SJSA1 (cell line): ENCODE results near the gene ACTN2. TPM values are rescaled to one million over a fixed set of nuclear protein-coding genes. Genes with fewer than 3 reads are reported as not detected.

Experiments
- DNase-seq, 2 experiments: peaks; one replicate each; pipeline ENCODE4 v3.0.0-alpha.2; 2015 to 2020; ENCODE audit warnings: low spot score in 2 of 2, low read depth in 1 of 2
- H3K27ac ChIP-seq: fragments of 250-450 bp; sonication (Bioruptor Pico); 2 replicates; pipeline ENCODE4 v1.5.1; 2020; ENCODE audit warnings: mild to moderate bottlenecking, moderate library complexity
- H3K27me3 ChIP-seq: fragments of 250-450 bp; sonication (Bioruptor Pico); replicated peaks from 2 replicates; pipeline ENCODE4 v1.5.1; 2020; ENCODE audit warnings: mild to moderate bottlenecking, moderate library complexity
- H3K36me3 ChIP-seq: fragments of 250-450 bp; sonication (Bioruptor Pico); 2 replicates; pipeline ENCODE4 v1.5.1; 2020; ENCODE audit warnings: mild to moderate bottlenecking
- H3K4me1 ChIP-seq: fragments of 250-450 bp; sonication (Bioruptor Pico); replicated peaks from 2 replicates; pipeline ENCODE4 v1.6.1; 2021; ENCODE audit warnings: mild to moderate bottlenecking
- H3K4me3 ChIP-seq: fragments of 250-450 bp; sonication (Bioruptor Pico); 2 replicates; pipeline ENCODE4 v1.5.1; 2020; ENCODE audit warnings: mild to moderate bottlenecking
- H3K9me3 ChIP-seq: fragments of 250-450 bp; sonication (Bioruptor Pico); replicated peaks from 2 replicates; pipeline ENCODE4 v1.5.1; 2020; ENCODE audit warnings: mild to moderate bottlenecking
- total RNA-seq: library from RNA; depleted of rRNA; stranded (reverse); fragments of >200 nt; shearing (Covaris generic); gene quantifications from 2 replicates; pipeline ENCODE4 v1.2.3, GENCODE V29; 2014; rRNA removed

Gene ACTN2
- total RNA-seq, 1 experiment from 2014 or later = not detected

GRCh38 chr1:236810018-236810417 lies 123.7 kb downstream of the ACTN2 start:
- no peak overlapping the region for H3K27ac ChIP-seq
- H3K4me3 ChIP-seq = no peak overlapping the region
- no peak for DNase-seq
- no peaks in the 10 kb centered on the region for H3K9me3 ChIP-seq
- H3K36me3 ChIP-seq = peaks cover 69% of the 10 kb centered on the region
- no peaks in the 10 kb centered on the region for H3K27me3 ChIP-seq
- no peaks in the 10 kb centered on the region for H3K4me1 ChIP-seq

- Histone ChIP-seq H3K27ac (no peak overlapping the region), H3K4me3 (no peak overlapping the region), H3K9me3 (no peaks in the 10 kb centered on the region), H3K4me1 (no peaks in the 10 kb centered on the region), H3K36me3 (peaks cover 79% of the 10 kb centered on the region), H3K27me3 (no peaks in the 10 kb centered on the region)
- no peak for DNase-seq
Measured at GRCh38 chr1:236812334-236813030, 126.2 kb downstream of the ACTN2 start.

Other genes with a start within 250 kb of the ACTN2 start
- 29.3 and 47.7 TPM in 2 replicates for gene LGALS8, start 162.5 kb upstream of the ACTN2 start, total RNA-seq
- gene HEATR1, start 82.0 kb upstream of the ACTN2 start, total RNA-seq = 21.9 and 25.3 TPM in 2 replicates
- 24.1 and 26.0 TPM in 2 replicates for gene MTR, start 108.8 kb downstream of the ACTN2 start, total RNA-seq